ENCODE data around the gene SH2D3C.

DNA sequence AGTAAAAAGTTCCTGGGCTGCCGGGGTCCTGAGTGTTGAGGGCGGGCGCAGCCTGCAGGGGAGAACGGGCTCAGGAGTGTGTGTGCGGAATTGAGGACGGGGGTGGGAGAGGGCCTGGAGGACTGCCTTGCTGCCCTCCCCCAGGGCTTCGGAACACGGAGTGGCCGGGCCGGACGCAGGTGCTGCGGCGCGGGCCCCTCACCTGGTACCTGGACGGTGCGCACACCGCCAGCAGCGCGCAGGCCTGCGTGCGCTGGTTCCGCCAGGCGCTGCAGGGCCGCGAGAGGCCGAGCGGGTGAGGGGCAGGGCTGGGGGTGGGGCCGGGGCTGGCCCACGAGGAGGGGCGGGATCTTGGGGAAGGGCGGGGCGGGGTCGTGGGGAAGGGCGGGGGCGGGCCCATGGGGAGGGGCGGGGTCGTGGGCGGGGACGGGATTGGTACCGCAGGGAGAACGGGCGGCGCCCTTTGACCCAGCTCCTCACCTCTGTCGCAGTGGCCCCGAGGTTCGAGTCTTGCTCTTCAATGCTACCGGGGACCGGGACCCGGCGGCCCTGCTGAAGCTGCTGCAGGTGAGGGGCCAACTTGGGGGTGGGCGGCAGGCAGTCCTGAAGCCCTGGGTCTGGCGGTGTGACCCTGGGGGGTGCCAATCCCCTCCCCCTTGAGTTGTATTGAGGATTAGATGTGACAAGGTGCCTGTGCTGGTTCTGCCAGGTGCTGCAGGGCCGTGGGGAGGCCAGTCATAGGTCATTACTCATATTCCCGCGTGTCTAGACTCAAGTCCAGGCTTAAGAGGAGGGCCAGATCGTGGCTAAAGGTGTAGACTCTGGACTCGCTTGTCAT is 31.3 kb upstream of the SH2D3C start:
- TF ChIP-seq, protein P1, sequence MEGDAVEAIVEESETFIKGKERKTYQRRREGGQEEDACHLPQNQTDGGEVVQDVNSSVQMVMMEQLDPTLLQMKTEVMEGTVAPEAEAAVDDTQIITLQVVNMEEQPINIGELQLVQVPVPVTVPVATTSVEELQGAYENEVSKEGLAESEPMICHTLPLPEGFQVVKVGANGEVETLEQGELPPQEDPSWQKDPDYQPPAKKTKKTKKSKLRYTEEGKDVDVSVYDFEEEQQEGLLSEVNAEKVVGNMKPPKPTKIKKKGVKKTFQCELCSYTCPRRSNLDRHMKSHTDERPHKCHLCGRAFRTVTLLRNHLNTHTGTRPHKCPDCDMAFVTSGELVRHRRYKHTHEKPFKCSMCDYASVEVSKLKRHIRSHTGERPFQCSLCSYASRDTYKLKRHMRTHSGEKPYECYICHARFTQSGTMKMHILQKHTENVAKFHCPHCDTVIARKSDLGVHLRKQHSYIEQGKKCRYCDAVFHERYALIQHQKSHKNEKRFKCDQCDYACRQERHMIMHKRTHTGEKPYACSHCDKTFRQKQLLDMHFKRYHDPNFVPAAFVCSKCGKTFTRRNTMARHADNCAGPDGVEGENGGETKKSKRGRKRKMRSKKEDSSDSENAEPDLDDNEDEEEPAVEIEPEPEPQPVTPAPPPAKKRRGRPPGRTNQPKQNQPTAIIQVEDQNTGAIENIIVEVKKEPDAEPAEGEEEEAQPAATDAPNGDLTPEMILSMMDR (IDR thresholded peaks at IDR 0.05; ENCODE audit: low read length): no peak
- TF ChIP-seq EZH2 (IDR thresholded peaks at IDR 0.05; ENCODE audit: borderline replicate concordance, low read length): no peak

Measured in OCI-LY1 (cell line).